Fibroblast of lung (primary cell): ENCODE results near the gene SCP2. TPM values are rescaled to one million over a fixed set of nuclear protein-coding genes. Genes with fewer than 3 reads are reported as not detected.

Experiments
- DNase-seq, 2 donors: peaks; one replicate each; pipeline versions ENCODE4 v3.0.0 to v3.0.0-alpha.2; 2010; ENCODE audit warnings: low read depth in 2 of 2
- H2AFZ ChIP-seq: 2 replicates; pipeline ENCODE4 v1.5.1; 2012; ENCODE audit warnings: low read length, control low read depth, inconsistent platforms
- H3K27ac ChIP-seq: 2 replicates; pipeline ENCODE4 v1.5.1; 2011; ENCODE audit warnings: low read length, control low read depth; ENCODE audit not compliant: insufficient read depth
- H3K27me3 ChIP-seq: 2 replicates; pipeline ENCODE4 v1.5.1; 2011; ENCODE audit warnings: mild to moderate bottlenecking, low read length; ENCODE audit not compliant: control insufficient read depth, insufficient read depth
- H3K36me3 ChIP-seq: 2 replicates; pipeline ENCODE4 v1.5.1; 2011; ENCODE audit warnings: low read length; ENCODE audit not compliant: control insufficient read depth, insufficient read depth
- H3K4me1 ChIP-seq: 2 replicates; pipeline ENCODE4 v1.5.1; 2011; ENCODE audit warnings: low read length; ENCODE audit not compliant: control insufficient read depth, insufficient read depth; ENCODE audit errors: extremely low read depth
- H3K4me2 ChIP-seq: 2 replicates; pipeline ENCODE4 v1.5.1; 2011; ENCODE audit warnings: low read length, control low read depth; ENCODE audit not compliant: insufficient read depth; ENCODE audit errors: extremely low read depth
- H3K4me3 ChIP-seq, 4 experiments: fragments of 200-600 bp in 1 of 4; sonication (generic) in 1 of 4; replicated peaks in 1 of 4; 2 replicates each; pipeline ENCODE4 v1.5.1; 2011 to 2016; ENCODE audit warnings: low read length in 4 of 4, low read depth in 3 of 4, mild to moderate bottlenecking in 3 of 4, control low read depth in 2 of 4, inconsistent platforms in 1 of 4, mixed read lengths in 1 of 4; ENCODE audit not compliant: insufficient read depth in 1 of 4; ENCODE audit errors: control extremely low read depth in 1 of 4
- H3K79me2 ChIP-seq: 2 replicates; pipeline ENCODE4 v1.5.1; 2012; ENCODE audit warnings: mild to moderate bottlenecking, low read length, inconsistent platforms; ENCODE audit not compliant: control insufficient read depth, insufficient read depth
- H3K9ac ChIP-seq: 2 replicates; pipeline ENCODE4 v1.5.1; 2011; ENCODE audit warnings: mild to moderate bottlenecking, low read length, control low read depth; ENCODE audit not compliant: insufficient read depth
- H3K9me3 ChIP-seq: 2 replicates; pipeline ENCODE4 v1.5.1; 2012; ENCODE audit warnings: low read depth, low read length; ENCODE audit not compliant: control insufficient read depth, insufficient read depth
- H4K20me1 ChIP-seq: 2 replicates; pipeline ENCODE4 v1.5.1; 2011; ENCODE audit warnings: low read length; ENCODE audit not compliant: control insufficient read depth, insufficient read depth; ENCODE audit errors: extremely low read depth
- CTCF ChIP-seq, 2 donors: IDR thresholded peaks in 1 of 2; conservative IDR thresholded peaks in 1 of 2; 1 replicate in 1 of 2; 2 replicates in 1 of 2; pipeline ENCODE4 v1.5.1; 2011 to 2012; ENCODE audit warnings: low read length in 2 of 2, control low read depth in 1 of 2, inconsistent platforms in 1 of 2, low read depth in 1 of 2, mild to moderate bottlenecking in 1 of 2
- EZH2 ChIP-seq: IDR thresholded peaks from 2 replicates; pipeline ENCODE4 v1.5.1; 2012; ENCODE audit warnings: low read length, control low read depth, mild to moderate bottlenecking; ENCODE audit errors: missing control alignments
- polyA plus RNA-seq, 2 donors: library from polyadenylated mRNA; depleted of rRNA in 1 of 2; stranded (reverse) in 1 of 2; unstranded in 1 of 2; fragments of >200 nt; gene quantifications; 2 replicates each; pipeline ENCODE4 v1.2.1, GENCODE V29; 2011 to 2012; ENCODE audit warnings: missing spikeins in 1 of 2
- total RNA-seq: library from RNA; depleted of rRNA; stranded (reverse); fragments of >200 nt; gene quantifications from 2 replicates; pipeline ENCODE4 v1.2.1, GENCODE V29; 2014

Gene SCP2
- total and polyA plus RNA-seq, 2 donors (not counting 1 experiment from before 2014, with no cell fraction given), result 222 to 305 TPM

GRCh38 chr1:53051676-53052075 lies 124.6 kb downstream of the SCP2 start:
- Histone ChIP-seq H3K4me1 (peaks cover 6% of the 10 kb centered on the region), H3K27me3 (no peaks in the 10 kb centered on the region), H3K4me3 (no peak overlapping the region), H3K27ac (no peak overlapping the region), H3K9me3 (no peaks in the 10 kb centered on the region), H3K9ac (no peak overlapping the region), H4K20me1 (no peaks in the 10 kb centered on the region), H2AFZ (no peak overlapping the region), H3K79me2 (no peaks in the 10 kb centered on the region), H3K4me2 (no peak overlapping the region), H3K36me3 (peaks cover 4% of the 10 kb centered on the region)
- TF ChIP-seq EZH2, result no peak
- TF ChIP-seq CTCF (conservative IDR thresholded peaks at IDR 0.05 in 1 of 2, IDR thresholded peaks at IDR 0.05 in 1 of 2; ENCODE audit: low read depth in 1 of 2, low read length in 2 of 2), result no peak
- DNase-seq, result no peak

GRCh38 chr1:53057127-53057526 lies 130.1 kb downstream of the SCP2 start:
- Histone ChIP-seq H3K9ac (no peak overlapping the region), H3K36me3 (no peaks in the 10 kb centered on the region), H3K4me3 (no peak overlapping the region), H2AFZ (no peak overlapping the region), H3K79me2 (no peaks in the 10 kb centered on the region), H4K20me1 (no peaks in the 10 kb centered on the region), H3K27ac (no peak overlapping the region), H3K27me3 (no peaks in the 10 kb centered on the region), H3K4me1 (peaks cover 6% of the 10 kb centered on the region), H3K9me3 (no peaks in the 10 kb centered on the region), H3K4me2 (no peak overlapping the region)
- DNase-seq, result peak; percentile 57 to 70
- no peak for TF ChIP-seq CTCF (conservative IDR thresholded peaks at IDR 0.05 in 1 of 2, IDR thresholded peaks at IDR 0.05 in 1 of 2; ENCODE audit: low read depth in 1 of 2, low read length in 2 of 2)
- TF ChIP-seq EZH2, result no peak

- Histone ChIP-seq H3K9ac (no peak overlapping the region), H4K20me1 (no peaks in the 10 kb centered on the region), H3K36me3 (no peaks in the 10 kb centered on the region), H2AFZ (no peak overlapping the region), H3K79me2 (no peaks in the 10 kb centered on the region), H3K27me3 (no peaks in the 10 kb centered on the region), H3K27ac (no peak overlapping the region), H3K4me1 (peaks cover 6% of the 10 kb centered on the region), H3K4me2 (peak overlapping the region; percentile 6), H3K4me3 (peak overlapping the region in 1 of 4 experiments; percentile 86), H3K9me3 (no peaks in the 10 kb centered on the region)
- TF ChIP-seq EZH2 (no peak), CTCF (conservative IDR thresholded peaks at IDR 0.05 in 1 of 2, IDR thresholded peaks at IDR 0.05 in 1 of 2; ENCODE audit: low read depth in 1 of 2, low read length in 2 of 2) (no peak)
- peak; percentile 37 to 78 for DNase-seq
These were observed 133.5 kb downstream of the SCP2 start for GRCh38 chr1:53060579-53060978.
